ENCODE data around the gene SIRT6. TPM values are rescaled to one million over a fixed set of nuclear protein-coding genes. Genes with fewer than 3 reads are reported as not detected.
"Not testable (repeated sequence)": the region's sequence is repeated elsewhere in the genome, so short reads cannot be mapped to it uniquely, and the experiment has no call there.

SIRT6 gene
- total RNA-seq, 1 donor from 2014 or later: 12.9 TPM

DNA sequence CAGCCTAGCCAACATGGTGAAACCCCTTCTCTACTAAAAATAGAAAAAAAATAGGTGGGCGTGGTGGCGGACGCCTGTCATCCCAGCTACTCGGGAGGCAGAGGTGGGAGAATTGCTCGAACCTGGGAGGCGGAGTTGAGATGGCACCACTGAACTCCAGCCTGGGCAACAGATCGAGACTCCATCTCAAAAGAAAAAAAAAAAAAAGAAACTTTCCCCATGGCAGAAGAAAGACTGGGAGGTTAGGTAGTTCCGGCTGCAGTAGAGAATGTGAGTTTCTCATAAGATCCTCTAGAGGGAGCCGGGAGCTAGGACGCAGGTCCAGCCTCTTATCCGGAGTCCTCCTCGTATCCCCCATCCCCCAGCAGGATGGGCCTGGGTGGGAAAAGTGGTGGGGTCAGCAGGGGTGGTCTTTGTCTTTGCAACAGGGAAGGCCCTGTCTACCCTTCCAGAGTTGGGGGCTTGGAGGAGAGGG is 42.1 kb downstream of the SIRT6 start:
- intact Hi-C loops (cut with micrococcal nuclease): no loop called here
- TF ChIP-seq, protein P1, sequence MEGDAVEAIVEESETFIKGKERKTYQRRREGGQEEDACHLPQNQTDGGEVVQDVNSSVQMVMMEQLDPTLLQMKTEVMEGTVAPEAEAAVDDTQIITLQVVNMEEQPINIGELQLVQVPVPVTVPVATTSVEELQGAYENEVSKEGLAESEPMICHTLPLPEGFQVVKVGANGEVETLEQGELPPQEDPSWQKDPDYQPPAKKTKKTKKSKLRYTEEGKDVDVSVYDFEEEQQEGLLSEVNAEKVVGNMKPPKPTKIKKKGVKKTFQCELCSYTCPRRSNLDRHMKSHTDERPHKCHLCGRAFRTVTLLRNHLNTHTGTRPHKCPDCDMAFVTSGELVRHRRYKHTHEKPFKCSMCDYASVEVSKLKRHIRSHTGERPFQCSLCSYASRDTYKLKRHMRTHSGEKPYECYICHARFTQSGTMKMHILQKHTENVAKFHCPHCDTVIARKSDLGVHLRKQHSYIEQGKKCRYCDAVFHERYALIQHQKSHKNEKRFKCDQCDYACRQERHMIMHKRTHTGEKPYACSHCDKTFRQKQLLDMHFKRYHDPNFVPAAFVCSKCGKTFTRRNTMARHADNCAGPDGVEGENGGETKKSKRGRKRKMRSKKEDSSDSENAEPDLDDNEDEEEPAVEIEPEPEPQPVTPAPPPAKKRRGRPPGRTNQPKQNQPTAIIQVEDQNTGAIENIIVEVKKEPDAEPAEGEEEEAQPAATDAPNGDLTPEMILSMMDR (IDR thresholded peaks at IDR 0.05; ENCODE audit: borderline replicate concordance): peak; percentile 62
- no peak overlapping the region for H3K4me3 ChIP-seq
- no peak overlapping the region for H3K27ac ChIP-seq (replicated peaks)
- no peaks in the 10 kb centered on the region for H3K36me3 ChIP-seq
- H3K9me3 ChIP-seq (replicated peaks): no peaks in the 10 kb centered on the region
- H3K4me1 ChIP-seq: no peaks in the 10 kb centered on the region
- no peaks in the 10 kb centered on the region for H3K27me3 ChIP-seq (ENCODE audit: low read depth)
- no peak for DNase-seq

DNA sequence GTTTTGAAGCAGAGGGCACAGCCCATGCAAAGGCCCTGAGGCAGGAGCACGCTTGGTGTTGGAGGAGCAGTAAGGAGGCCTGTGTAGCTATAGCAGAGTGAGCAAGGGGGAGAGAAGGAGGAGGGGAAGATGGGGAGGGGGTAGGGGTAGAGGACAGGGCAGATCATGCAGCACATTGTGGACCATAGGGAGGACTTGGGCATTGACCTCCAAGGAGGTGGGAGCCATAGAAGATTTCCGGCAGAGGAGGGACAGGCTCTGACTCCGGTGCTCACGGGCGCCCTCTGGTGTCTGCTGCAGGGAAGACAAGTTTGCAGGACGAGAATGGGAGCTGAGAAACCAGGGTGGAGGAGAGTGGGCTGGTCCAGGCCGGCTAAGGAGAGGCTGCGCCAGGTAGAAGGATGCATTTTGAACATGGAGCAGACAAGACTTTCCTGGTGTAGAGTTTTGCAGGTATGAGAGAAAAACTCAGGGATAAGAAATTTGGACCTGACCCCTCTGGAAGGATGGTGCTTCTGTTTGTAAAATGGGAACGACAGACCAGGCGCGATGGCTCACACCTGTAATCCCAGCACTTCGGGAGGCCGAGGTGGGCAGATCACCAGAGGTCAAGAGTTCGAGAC is 42.6 kb downstream of the SIRT6 start:
- peak; percentile 73 for DNase-seq
- Histone ChIP-seq H3K4me3 (no peak overlapping the region), H3K36me3 (no peaks in the 10 kb centered on the region), H3K4me1 (no peaks in the 10 kb centered on the region), H3K27me3 (ENCODE audit: low read depth) (no peaks in the 10 kb centered on the region), H3K27ac (replicated peaks) (no peak overlapping the region), H3K9me3 (replicated peaks) (no peaks in the 10 kb centered on the region)
- intact Hi-C loops (cut with micrococcal nuclease): loop anchor here (10.0 kb wide), 1 partner anchor 155 kb away; the partner anchor contains the start of gene EEF2
- TF ChIP-seq, protein P1 (IDR thresholded peaks at IDR 0.05; ENCODE audit: borderline replicate concordance): peak; percentile 77

DNA sequence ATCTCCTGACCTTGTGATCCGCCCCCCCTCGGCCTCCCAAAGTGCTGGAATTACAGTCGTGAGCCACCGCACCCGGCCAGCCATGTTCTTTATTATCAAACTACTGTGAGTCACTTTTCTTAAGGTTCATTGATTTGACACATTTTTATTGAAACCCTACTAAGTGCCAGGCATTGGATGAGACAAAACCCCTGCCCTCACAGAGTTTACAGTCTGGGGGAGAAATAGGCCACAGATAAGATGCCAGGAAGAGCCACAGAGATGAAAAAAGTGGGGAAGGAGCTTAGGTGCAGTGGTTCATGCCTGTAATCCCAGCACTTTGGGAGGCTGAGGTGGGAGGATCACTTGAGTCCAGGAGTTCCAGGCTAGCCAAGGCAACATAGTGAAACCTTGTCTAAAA is 43.9 kb downstream of the SIRT6 start:
- Histone ChIP-seq H3K4me1 (no peaks in the 10 kb centered on the region), H3K27me3 (ENCODE audit: low read depth) (no peaks in the 10 kb centered on the region), H3K27ac (replicated peaks) (no peak overlapping the region), H3K36me3 (no peaks in the 10 kb centered on the region), H3K9me3 (replicated peaks) (no peaks in the 10 kb centered on the region), H3K4me3 (no peak overlapping the region)
- no peak for DNase-seq
- intact Hi-C loops (cut with micrococcal nuclease): loop anchor here (10.0 kb wide), 1 partner anchor 154 kb away; the partner anchor contains the start of gene EEF2
- TF ChIP-seq, protein P1 (IDR thresholded peaks at IDR 0.05; ENCODE audit: borderline replicate concordance): no peak

DNA sequence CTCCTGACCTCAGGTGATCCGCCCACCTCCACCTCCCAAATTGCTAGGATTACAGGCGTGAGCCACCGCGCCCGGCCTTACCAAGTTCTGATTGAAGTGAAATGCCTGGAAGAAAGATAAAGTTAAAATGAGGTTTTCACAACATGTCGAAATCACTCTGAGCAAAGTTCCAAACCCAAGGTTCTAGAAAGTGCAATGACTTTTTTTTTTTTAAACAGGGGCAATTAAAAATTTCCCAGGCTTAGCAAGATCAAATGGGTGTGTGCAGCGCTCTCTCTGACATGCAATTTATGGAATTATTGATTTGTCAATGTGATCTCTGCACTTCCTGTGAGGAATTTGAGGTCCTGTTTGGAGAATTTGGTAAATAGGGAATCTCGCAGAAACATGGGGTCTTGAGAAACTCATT is 45.7 kb downstream of the SIRT6 start:
- intact Hi-C loops (cut with micrococcal nuclease): loop anchor here (10.0 kb wide), 1 partner anchor 152 kb away; the partner anchor contains the start of gene EEF2
- no peak overlapping the region for H3K27ac ChIP-seq (replicated peaks)
- TF ChIP-seq, protein P1 (IDR thresholded peaks at IDR 0.05; ENCODE audit: borderline replicate concordance): no peak

DNA sequence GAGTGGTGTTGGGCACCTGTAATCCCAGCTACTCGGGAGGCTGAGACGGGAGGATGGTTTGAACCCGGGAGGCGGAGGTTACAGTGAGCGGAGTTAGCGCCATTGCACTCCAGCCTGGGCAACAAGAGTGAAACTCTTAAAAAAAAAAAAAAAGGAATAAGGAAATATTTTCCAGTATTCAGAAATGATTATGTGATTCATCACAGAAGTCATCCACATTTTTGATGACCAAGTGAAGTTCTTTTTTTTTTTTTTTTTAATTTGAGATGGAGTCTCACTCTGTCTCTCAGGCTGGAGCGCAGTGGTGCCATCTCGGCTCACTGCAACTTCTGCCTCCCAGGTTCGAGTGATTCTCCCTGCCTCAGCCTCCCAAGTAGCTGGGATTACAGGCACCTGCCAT is 47.0 kb downstream of the SIRT6 start:
- peaks cover 10% of the 10 kb centered on the region for H3K27me3 ChIP-seq (ENCODE audit: low read depth)
- not testable (repeated sequence) for H3K4me3 ChIP-seq; H3K4me1 ChIP-seq; DNase-seq; H3K27ac ChIP-seq (replicated peaks); H3K9me3 ChIP-seq (replicated peaks); H3K36me3 ChIP-seq
- intact Hi-C loops (cut with micrococcal nuclease): loop anchor here (10.0 kb wide), 1 partner anchor 151 kb away; the partner anchor contains the start of gene EEF2

More for the DNA sequence above, 45.7 kb downstream of the SIRT6 start:
- Histone ChIP-seq H3K4me1 (no peaks in the 10 kb centered on the region), H3K9me3 (replicated peaks) (no peaks in the 10 kb centered on the region), H3K36me3 (no peaks in the 10 kb centered on the region), H3K27me3 (ENCODE audit: low read depth) (peaks cover 4% of the 10 kb centered on the region), H3K4me3 (no peak overlapping the region)
- DNase-seq: no peak

DNA sequence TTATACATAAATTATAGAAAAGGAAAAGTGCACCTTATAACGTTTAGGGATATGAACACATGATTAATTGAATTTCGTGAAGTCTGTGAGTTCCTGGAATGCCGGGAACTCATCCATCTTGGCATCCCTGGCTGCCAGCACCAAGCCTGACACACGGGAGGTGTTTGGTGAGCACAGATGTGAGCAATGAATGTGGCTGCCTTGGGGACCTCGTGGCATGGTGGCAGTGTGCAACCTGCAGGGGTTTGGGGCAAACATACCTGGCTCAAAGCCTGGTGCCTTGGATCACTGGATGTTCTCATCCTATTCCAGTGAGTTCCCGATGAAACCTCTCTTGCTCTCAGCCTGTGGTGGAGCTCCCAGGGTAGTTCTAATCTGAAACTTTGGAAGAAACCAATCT is 48.0 kb downstream of the SIRT6 start:
- Histone ChIP-seq H3K27ac (replicated peaks) (no peak overlapping the region), H3K9me3 (replicated peaks) (no peaks in the 10 kb centered on the region), H3K4me1 (no peaks in the 10 kb centered on the region), H3K36me3 (no peaks in the 10 kb centered on the region), H3K4me3 (no peak overlapping the region), H3K27me3 (ENCODE audit: low read depth) (peaks cover 13% of the 10 kb centered on the region)
- intact Hi-C loops (cut with micrococcal nuclease): loop anchor here (10.0 kb wide), 1 partner anchor 150 kb away; the partner anchor contains the start of gene EEF2
- TF ChIP-seq, protein P1 (IDR thresholded peaks at IDR 0.05; ENCODE audit: borderline replicate concordance): no peak
- no peak for DNase-seq

Measured in left ventricle myocardium inferior (tissue), 1 donor.